Endothelial cell of umbilical vein (primary cell): Measurements from ENCODE around the gene MOB2. TPM values are rescaled to one million over a fixed set of nuclear protein-coding genes. Genes with fewer than 3 reads are reported as not detected.

Experiments
- BruUV-seq: library from RNA; stranded (reverse); fragments of 400-500 nt; replicated peaks from 2 replicates; lab custom pipeline; 2021; lab: Mats Ljungman, UMichigan
- CTCF ChIA-PET: fragments of 300-600, 350-600 bp; sonication (Branson Sonifier 250); formaldehyde crosslinking; loops from one replicate; lab custom pipeline; 2021; ENCODE audit warnings: antibody characterized with exemption, inconsistent platforms; lab: Charles Lee
- POLR2A ChIA-PET: fragments of 300-600, 350-600 bp; sonication (Branson Sonifier 250); formaldehyde crosslinking; loops from one replicate; lab custom pipeline; 2021; ENCODE audit warnings: antibody characterized with exemption, inconsistent platforms; lab: Charles Lee
- DNase-seq: peaks from one replicate; pipeline ENCODE4 v3.0.0-alpha.2; 2011; ENCODE audit warnings: low read depth, low spot score
- FAIRE-seq: peaks from 2 replicates; lab custom pipeline; 2011; peaks lifted over from hg19 to GRCh38; lab: Jason Lieb, UNC
- H2AFZ ChIP-seq: 2 replicates; pipeline ENCODE4 v1.6.0; 2012; ENCODE audit warnings: low read depth, low read length, control low read depth, inconsistent platforms
- H3K27ac ChIP-seq: 2 replicates; pipeline ENCODE4 v1.5.1; 2011; ENCODE audit warnings: low read depth, mild to moderate bottlenecking, control low read depth, low read length, moderate library complexity; ENCODE audit not compliant: insufficient read depth
- H3K27me3 ChIP-seq, 2 experiments: 2 replicates each; pipeline versions ENCODE4 v1.6.0 to v1.6.1; 2011; ENCODE audit warnings: low read length in 2 of 2, mixed read lengths in 1 of 2; ENCODE audit not compliant: control insufficient read depth in 2 of 2, insufficient read depth in 2 of 2
- H3K36me3 ChIP-seq, 2 experiments: 2 replicates in 1 of 2; 3 replicates in 1 of 2; pipeline ENCODE4 v1.5.1; 2011; ENCODE audit warnings: low read length in 2 of 2, mild to moderate bottlenecking in 1 of 2, moderate library complexity in 1 of 2; ENCODE audit not compliant: control insufficient read depth in 2 of 2, insufficient read depth in 2 of 2; ENCODE audit errors: extremely low read depth in 1 of 2
- H3K4me1 ChIP-seq: 3 replicates; pipeline ENCODE4 v1.5.1; 2011; ENCODE audit warnings: mild to moderate bottlenecking, low read length; ENCODE audit not compliant: control insufficient read depth, insufficient read depth; ENCODE audit errors: extremely low read depth
- H3K4me2 ChIP-seq: 2 replicates; pipeline ENCODE4 v1.6.1; 2011; ENCODE audit warnings: low read length, control low read depth, mixed read lengths; ENCODE audit not compliant: insufficient read depth
- H3K4me3 ChIP-seq, 3 experiments: fragments of 200-600 bp in 1 of 3; sonication (generic), shearing (Covaris generic) in 1 of 3; replicated peaks in 1 of 3; 2 replicates each; pipeline ENCODE4 v1.5.1; 2011 to 2016; ENCODE audit warnings: control low read depth in 3 of 3, low read length in 3 of 3, mild to moderate bottlenecking in 2 of 3, inconsistent platforms in 1 of 3, low read depth in 1 of 3, moderate library complexity in 1 of 3; ENCODE audit not compliant: insufficient read depth in 1 of 3
- H3K79me2 ChIP-seq: 2 replicates; pipeline ENCODE4 v1.6.0; 2012; ENCODE audit warnings: low read length, inconsistent platforms; ENCODE audit not compliant: control insufficient read depth, insufficient read depth
- H3K9ac ChIP-seq: replicated peaks from 2 replicates; pipeline ENCODE3; 2011; ENCODE audit warnings: low read length, control low read depth; ENCODE audit not compliant: insufficient read depth; ENCODE audit errors: extremely low read depth
- H3K9me1 ChIP-seq: replicated peaks from 3 replicates; pipeline ENCODE4 v1.6.0; 2011; ENCODE audit warnings: mild to moderate bottlenecking, low read length; ENCODE audit not compliant: control insufficient read depth, insufficient read depth; ENCODE audit errors: extremely low read depth
- H3K9me3 ChIP-seq: replicated peaks from 2 replicates; pipeline ENCODE4 v1.5.1; 2012; ENCODE audit warnings: low read length, inconsistent platforms; ENCODE audit not compliant: control insufficient read depth, insufficient read depth
- H4K20me1 ChIP-seq: replicated peaks from 2 replicates; pipeline ENCODE3; 2011; ENCODE audit warnings: mild to moderate bottlenecking, low read length; ENCODE audit not compliant: control insufficient read depth, insufficient read depth; ENCODE audit errors: extremely low read depth
- EZH2 ChIP-seq: IDR thresholded peaks from 2 replicates; pipeline ENCODE4 v1.6.1; 2012; ENCODE audit warnings: borderline replicate concordance, low read depth, mild to moderate bottlenecking, moderate library complexity, low read length, inconsistent platforms; ENCODE audit not compliant: severe bottlenecking
- FOS ChIP-seq: IDR thresholded peaks from 2 replicates; pipeline ENCODE4 v1.6.1; 2011; ENCODE audit warnings: mild to moderate bottlenecking, low read length, moderate library complexity, borderline replicate concordance; ENCODE audit not compliant: insufficient read depth
- GATA2 ChIP-seq: IDR thresholded peaks from 2 replicates; pipeline ENCODE4 v1.7.0; 2011; ENCODE audit warnings: low read depth, mild to moderate bottlenecking, moderate library complexity, mixed read lengths, low read length; ENCODE audit not compliant: insufficient read length, insufficient read depth
- JUN ChIP-seq: IDR thresholded peaks from 2 replicates; pipeline ENCODE4 v1.6.1; 2011; ENCODE audit warnings: borderline replicate concordance, low read depth; ENCODE audit not compliant: insufficient read length, insufficient read depth
- MYC ChIP-seq: IDR thresholded peaks from one replicate; pipeline ENCODE4 v1.6.1; 2011; ENCODE audit warnings: mild to moderate bottlenecking, low read depth, low read length
- POLR2A ChIP-seq: IDR thresholded peaks from 2 replicates; pipeline ENCODE4 v1.6.1; 2012; ENCODE audit warnings: low read depth, mild to moderate bottlenecking, control low read depth, low read length
- POLR2AphosphoS5 ChIP-seq: IDR thresholded peaks from 2 replicates; pipeline ENCODE4 v1.6.1; 2012; ENCODE audit warnings: low read depth, mild to moderate bottlenecking, control low read depth, low read length, moderate library complexity; ENCODE audit not compliant: insufficient read depth
- dilution Hi-C: fragments of 300-500 bp; cut with MboI; formaldehyde crosslinking; loops from one replicate; pipeline ENCODE4 v1.15.0; 2019; ENCODE audit warnings: low sequenced_read_pairs; ENCODE audit not compliant: extremely low pct_ligation_motif_present
- intact Hi-C: fragments of 100-400 bp; cut with micrococcal nuclease; formaldehyde crosslinking; loops from one replicate; pipeline ENCODE4 v1.10.0; 2022
- polyA plus RNA-seq, 4 experiments: library from polyadenylated mRNA; depleted of rRNA in 3 of 4; stranded (reverse) in 3 of 4; unstranded in 1 of 4; fragments of >200 nt; gene quantifications; 2 replicates each; pipeline versions ENCODE4 v1.2.1 to v1.2.3, GENCODE V29; 2011 to 2012; ENCODE audit warnings: missing spikeins in 1 of 4
- total RNA-seq: library from RNA; stranded (reverse); gene quantifications from 2 replicates; pipeline ENCODE4 v1.2.3, GENCODE V29; 2021
- TF ChIP-seq, protein P1 (sequence below): IDR thresholded peaks from 2 replicates; pipeline ENCODE4 v1.6.1; 2011; ENCODE audit not compliant: insufficient read depth, insufficient read length
- TF ChIP-seq, protein P2 (sequence below), 2 donors: IDR thresholded peaks; 1 replicate in 1 of 2; 2 replicates in 1 of 2; pipeline ENCODE4 v1.5.1; 2011; ENCODE audit warnings: low read length in 2 of 2, mild to moderate bottlenecking in 2 of 2, moderate library complexity in 2 of 2, control low read depth in 1 of 2, inconsistent platforms in 1 of 2, low read depth in 1 of 2; ENCODE audit not compliant: insufficient read depth in 1 of 2; ENCODE audit errors: extremely low read depth in 1 of 2

MOB2 gene
- total and polyA plus RNA-seq, 2 donors (not counting 3 experiments of a cell fraction or from before 2014, with no cell fraction given) = 38.2 to 50.6 TPM

DNA sequence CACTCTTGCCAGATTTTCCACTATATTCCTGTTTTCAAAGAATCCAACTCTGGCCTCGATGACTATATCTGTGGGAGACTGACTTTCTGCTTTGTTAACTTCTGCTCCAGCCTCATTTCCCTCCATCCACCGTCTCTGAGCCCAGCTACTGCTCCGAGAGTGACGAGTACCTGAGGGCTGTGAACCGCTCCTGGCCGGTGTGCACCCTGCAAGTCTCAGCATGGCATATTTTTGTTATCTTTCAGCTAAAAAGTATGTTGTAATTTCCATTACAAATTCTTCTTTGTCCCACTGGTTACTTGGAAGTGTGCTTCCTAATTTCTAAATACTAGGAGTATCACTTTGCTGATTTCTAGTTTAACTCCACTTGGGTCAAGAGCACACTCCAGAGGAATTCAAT, 36.5 kb upstream of the MOB2 start:
- Histone ChIP-seq H3K27me3 (no peaks in the 10 kb centered on the region), H3K79me2 (peaks cover 25% of the 10 kb centered on the region), H3K9ac (no peak overlapping the region), H3K36me3 (no peaks in the 10 kb centered on the region), H3K9me1 (no peaks in the 10 kb centered on the region), H3K4me2 (no peak overlapping the region), H3K4me1 (no peaks in the 10 kb centered on the region), H2AFZ (no peak overlapping the region), H3K27ac (no peak overlapping the region), H3K4me3 (no peak overlapping the region), H4K20me1 (no peaks in the 10 kb centered on the region), H3K9me3 (no peaks in the 10 kb centered on the region)
- BruUV-seq = no TSS peak
- POLR2A ChIA-PET = no interaction called here
- no peak for DNase-seq
- intact Hi-C loops = no loop called here
- no peak for TF ChIP-seq JUN
- TF ChIP-seq, protein P1, sequence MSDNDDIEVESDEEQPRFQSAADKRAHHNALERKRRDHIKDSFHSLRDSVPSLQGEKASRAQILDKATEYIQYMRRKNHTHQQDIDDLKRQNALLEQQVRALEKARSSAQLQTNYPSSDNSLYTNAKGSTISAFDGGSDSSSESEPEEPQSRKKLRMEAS = no peak
- TF ChIP-seq POLR2AphosphoS5 = no peak
- no peak for TF ChIP-seq GATA2
- no peak for TF ChIP-seq MYC
- TF ChIP-seq FOS = no peak
- no peak for TF ChIP-seq POLR2A
- TF ChIP-seq, protein P2, sequence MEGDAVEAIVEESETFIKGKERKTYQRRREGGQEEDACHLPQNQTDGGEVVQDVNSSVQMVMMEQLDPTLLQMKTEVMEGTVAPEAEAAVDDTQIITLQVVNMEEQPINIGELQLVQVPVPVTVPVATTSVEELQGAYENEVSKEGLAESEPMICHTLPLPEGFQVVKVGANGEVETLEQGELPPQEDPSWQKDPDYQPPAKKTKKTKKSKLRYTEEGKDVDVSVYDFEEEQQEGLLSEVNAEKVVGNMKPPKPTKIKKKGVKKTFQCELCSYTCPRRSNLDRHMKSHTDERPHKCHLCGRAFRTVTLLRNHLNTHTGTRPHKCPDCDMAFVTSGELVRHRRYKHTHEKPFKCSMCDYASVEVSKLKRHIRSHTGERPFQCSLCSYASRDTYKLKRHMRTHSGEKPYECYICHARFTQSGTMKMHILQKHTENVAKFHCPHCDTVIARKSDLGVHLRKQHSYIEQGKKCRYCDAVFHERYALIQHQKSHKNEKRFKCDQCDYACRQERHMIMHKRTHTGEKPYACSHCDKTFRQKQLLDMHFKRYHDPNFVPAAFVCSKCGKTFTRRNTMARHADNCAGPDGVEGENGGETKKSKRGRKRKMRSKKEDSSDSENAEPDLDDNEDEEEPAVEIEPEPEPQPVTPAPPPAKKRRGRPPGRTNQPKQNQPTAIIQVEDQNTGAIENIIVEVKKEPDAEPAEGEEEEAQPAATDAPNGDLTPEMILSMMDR (IDR thresholded peaks at IDR 0.05; ENCODE audit: extremely low read depth in 1 of 2, insufficient read depth in 1 of 2, low read depth in 1 of 2, low read length in 2 of 2) = no peak
- no peak for TF ChIP-seq EZH2
- CTCF ChIA-PET = interaction anchor here (2.4 kb wide), 1 partner anchor 52 kb away, joined by 8 read pairs; no protein-coding TSS in a partner anchor
- FAIRE-seq = no peak
- dilution Hi-C loops = no loop called here
